Smooth muscle cell (in vitro differentiated cells): Measurements from ENCODE around the gene DCK. TPM values are rescaled to one million over a fixed set of nuclear protein-coding genes. Genes with fewer than 3 reads are reported as not detected.
"Not testable (repeated sequence)": the region's sequence is repeated elsewhere in the genome, so short reads cannot be mapped to it uniquely, and the experiment has no call there.

Experiments
- DNase-seq: peaks from one replicate; lab custom pipeline; 2025; ENCODE audit not compliant: unreplicated experiment; lab: John Stamatoyannopoulos, UW
- H2AFZ ChIP-seq: fragments of 200-600 bp; sonication (generic); 2 replicates; pipeline ENCODE4 v1.6.0; 2016; ENCODE audit warnings: antibody characterized with exemption, low read depth, mild to moderate bottlenecking
- H3F3A ChIP-seq: fragments of 200-600 bp; sonication (generic); 2 replicates; pipeline ENCODE4 v1.6.0; 2017; ENCODE audit warnings: antibody characterized with exemption, low read depth
- H3K27ac ChIP-seq: fragments of 200-600 bp; sonication (generic); 2 replicates; pipeline ENCODE4 v1.5.1; 2016; ENCODE audit warnings: low read depth, mild to moderate bottlenecking
- H3K27me3 ChIP-seq: fragments of 200-600 bp; sonication (generic); 2 replicates; pipeline ENCODE4 v1.6.1; 2016; ENCODE audit warnings: low read depth, mild to moderate bottlenecking
- H3K36me3 ChIP-seq: fragments of 200-600 bp; sonication (generic); 2 replicates; pipeline ENCODE4 v1.5.1; 2016; ENCODE audit warnings: low read depth
- H3K4me1 ChIP-seq: fragments of 200-600 bp; sonication (generic); 2 replicates; pipeline ENCODE4 v1.5.1; 2016; ENCODE audit warnings: low read depth
- H3K4me2 ChIP-seq: fragments of 200-600 bp; sonication (generic); 2 replicates; pipeline ENCODE4 v1.6.0; 2016; ENCODE audit warnings: mild to moderate bottlenecking
- H3K4me3 ChIP-seq: fragments of 200-600 bp; sonication (generic); 2 replicates; pipeline ENCODE4 v1.5.1; 2016; ENCODE audit warnings: mild to moderate bottlenecking
- H3K79me2 ChIP-seq: fragments of 200-600 bp; sonication (generic); 2 replicates; pipeline ENCODE4 v1.6.0; 2016; ENCODE audit warnings: low read depth, mild to moderate bottlenecking
- H3K9ac ChIP-seq: fragments of 200-600 bp; sonication (generic); 2 replicates; pipeline ENCODE4 v1.6.0; 2016; ENCODE audit warnings: low read depth
- H3K9me3 ChIP-seq: fragments of 200-600 bp; sonication (generic); replicated peaks from 2 replicates; pipeline ENCODE4 v1.5.1; 2016; ENCODE audit warnings: low read depth
- H4K20me1 ChIP-seq: fragments of 200-600 bp; sonication (generic); 2 replicates; pipeline ENCODE4 v1.6.0; 2016; ENCODE audit warnings: low read depth
- WGBS: methylation state at CpG from one replicate; pipeline ENCODE4 v1.1.7; 2016; ENCODE audit warnings: low lambda C conversion rate; 5-methylcytosine and 5-hydroxymethylcytosine counted together
- polyA plus RNA-seq: library from polyadenylated mRNA; unstranded; fragments of >200 nt; fragmentation: Nextera tagmentation; extraction: Ambion mirVana; gene quantifications from 2 replicates; pipeline ENCODE4 v1.2.1, GENCODE V29; 2016
- total RNA-seq: library from RNA; depleted of rRNA; stranded (reverse); fragments of >200 nt; gene quantifications from 2 replicates; pipeline ENCODE4 v1.2.3, GENCODE V29; 2014
- TF ChIP-seq, protein P1 (sequence below): fragments of 200-600 bp; sonication (generic); IDR thresholded peaks from 2 replicates; pipeline ENCODE4 v1.5.1; 2017; ENCODE audit warnings: borderline replicate concordance, mild to moderate bottlenecking, antibody characterized with exemption; ENCODE audit not compliant: insufficient read depth, poor library complexity, severe bottlenecking

DCK gene
- total and polyA plus RNA-seq, 2 experiments from 2014 or later: 18.8 to 28.9 TPM

- no peak for DNase-seq
- 9% methylated on average over 3 of the region's 3 CpGs for WGBS
- TF ChIP-seq, protein P1, sequence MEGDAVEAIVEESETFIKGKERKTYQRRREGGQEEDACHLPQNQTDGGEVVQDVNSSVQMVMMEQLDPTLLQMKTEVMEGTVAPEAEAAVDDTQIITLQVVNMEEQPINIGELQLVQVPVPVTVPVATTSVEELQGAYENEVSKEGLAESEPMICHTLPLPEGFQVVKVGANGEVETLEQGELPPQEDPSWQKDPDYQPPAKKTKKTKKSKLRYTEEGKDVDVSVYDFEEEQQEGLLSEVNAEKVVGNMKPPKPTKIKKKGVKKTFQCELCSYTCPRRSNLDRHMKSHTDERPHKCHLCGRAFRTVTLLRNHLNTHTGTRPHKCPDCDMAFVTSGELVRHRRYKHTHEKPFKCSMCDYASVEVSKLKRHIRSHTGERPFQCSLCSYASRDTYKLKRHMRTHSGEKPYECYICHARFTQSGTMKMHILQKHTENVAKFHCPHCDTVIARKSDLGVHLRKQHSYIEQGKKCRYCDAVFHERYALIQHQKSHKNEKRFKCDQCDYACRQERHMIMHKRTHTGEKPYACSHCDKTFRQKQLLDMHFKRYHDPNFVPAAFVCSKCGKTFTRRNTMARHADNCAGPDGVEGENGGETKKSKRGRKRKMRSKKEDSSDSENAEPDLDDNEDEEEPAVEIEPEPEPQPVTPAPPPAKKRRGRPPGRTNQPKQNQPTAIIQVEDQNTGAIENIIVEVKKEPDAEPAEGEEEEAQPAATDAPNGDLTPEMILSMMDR: peak; percentile 75
- no peaks in the 10 kb centered on the region for H3K36me3 ChIP-seq
- H3K9me3 ChIP-seq: no peaks in the 10 kb centered on the region
- H3K79me2 ChIP-seq: no peaks in the 10 kb centered on the region
- no peak overlapping the region for H2AFZ ChIP-seq
- H3K4me1 ChIP-seq: no peaks in the 10 kb centered on the region
- H3K27me3 ChIP-seq: no peaks in the 10 kb centered on the region
- H3K4me2 ChIP-seq: no peak overlapping the region
- no peak overlapping the region for H3K4me3 ChIP-seq
- no peaks in the 10 kb centered on the region for H4K20me1 ChIP-seq
- no peaks in the 10 kb centered on the region for H3F3A ChIP-seq
- H3K9ac ChIP-seq: no peak overlapping the region
- no peak overlapping the region for H3K27ac ChIP-seq
Measured at GRCh38 chr4:71009890-71010588, 16.6 kb downstream of the DCK start.

- TF ChIP-seq, protein P1: no peak
- Histone ChIP-seq H3K4me3 (no peak overlapping the region), H3K79me2 (no peaks in the 10 kb centered on the region), H4K20me1 (no peaks in the 10 kb centered on the region), H3K4me1 (no peaks in the 10 kb centered on the region), H3K27ac (no peak overlapping the region), H3K27me3 (no peaks in the 10 kb centered on the region), H2AFZ (no peak overlapping the region), H3K9me3 (no peaks in the 10 kb centered on the region), H3K9ac (no peak overlapping the region), H3F3A (no peaks in the 10 kb centered on the region), H3K36me3 (no peaks in the 10 kb centered on the region), H3K4me2 (no peak overlapping the region)
- no peak for DNase-seq
- 92% methylated on average over 4 of the region's 4 CpGs for WGBS
Measured at GRCh38 chr4:71011451-71011850, 18.0 kb downstream of the DCK start.

GRCh38 chr4:71017391-71017790 is 23.9 kb downstream of the DCK start:
- not testable (repeated sequence) for DNase-seq, H3K4me1 ChIP-seq, H3K27ac ChIP-seq, H4K20me1 ChIP-seq, H3K36me3 ChIP-seq, H3K4me2 ChIP-seq, H3K27me3 ChIP-seq, H3K9me3 ChIP-seq, H3K9ac ChIP-seq, H2AFZ ChIP-seq, H3F3A ChIP-seq, H3K4me3 ChIP-seq, H3K79me2 ChIP-seq
- WGBS: 97% methylated on average over 2 of the region's 2 CpGs

DNA sequence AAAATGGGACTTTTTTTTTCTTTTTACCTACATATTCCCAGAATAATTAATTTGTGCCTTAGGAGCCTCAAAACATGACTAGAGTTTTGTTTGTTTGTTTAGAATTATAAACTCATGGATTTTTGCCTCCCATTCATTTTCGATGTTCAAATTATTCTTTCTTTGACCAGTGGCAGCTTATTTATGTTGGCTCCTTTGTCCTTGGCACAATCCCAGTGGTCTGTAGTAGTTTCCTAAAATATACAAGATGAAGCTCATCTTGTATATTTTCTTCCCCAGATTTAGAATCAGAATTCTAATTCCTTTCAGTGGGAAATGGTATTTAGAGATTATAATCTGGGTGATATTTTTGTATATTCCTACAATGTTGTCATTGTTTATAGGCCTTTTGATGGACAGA is 27.2 kb downstream of the DCK start:
- Histone ChIP-seq H3K9ac (no peak overlapping the region), H3K36me3 (no peaks in the 10 kb centered on the region), H3K9me3 (no peaks in the 10 kb centered on the region), H3K4me1 (no peaks in the 10 kb centered on the region), H3K4me2 (no peak overlapping the region), H3F3A (no peaks in the 10 kb centered on the region), H3K27ac (no peak overlapping the region), H3K27me3 (no peaks in the 10 kb centered on the region), H2AFZ (no peak overlapping the region), H4K20me1 (no peaks in the 10 kb centered on the region), H3K79me2 (no peaks in the 10 kb centered on the region), H3K4me3 (no peak overlapping the region)
- TF ChIP-seq, protein P1: no peak
- no peak for DNase-seq
- WGBS: 91% methylated on average over 1 of the region's 1 CpG
